ENCODE results near the gene TADA2A.
"Not testable (repeated sequence)": the region's sequence is repeated elsewhere in the genome, so short reads cannot be mapped to it uniquely, and the experiment has no call there.

Gene TADA2A

DNA sequence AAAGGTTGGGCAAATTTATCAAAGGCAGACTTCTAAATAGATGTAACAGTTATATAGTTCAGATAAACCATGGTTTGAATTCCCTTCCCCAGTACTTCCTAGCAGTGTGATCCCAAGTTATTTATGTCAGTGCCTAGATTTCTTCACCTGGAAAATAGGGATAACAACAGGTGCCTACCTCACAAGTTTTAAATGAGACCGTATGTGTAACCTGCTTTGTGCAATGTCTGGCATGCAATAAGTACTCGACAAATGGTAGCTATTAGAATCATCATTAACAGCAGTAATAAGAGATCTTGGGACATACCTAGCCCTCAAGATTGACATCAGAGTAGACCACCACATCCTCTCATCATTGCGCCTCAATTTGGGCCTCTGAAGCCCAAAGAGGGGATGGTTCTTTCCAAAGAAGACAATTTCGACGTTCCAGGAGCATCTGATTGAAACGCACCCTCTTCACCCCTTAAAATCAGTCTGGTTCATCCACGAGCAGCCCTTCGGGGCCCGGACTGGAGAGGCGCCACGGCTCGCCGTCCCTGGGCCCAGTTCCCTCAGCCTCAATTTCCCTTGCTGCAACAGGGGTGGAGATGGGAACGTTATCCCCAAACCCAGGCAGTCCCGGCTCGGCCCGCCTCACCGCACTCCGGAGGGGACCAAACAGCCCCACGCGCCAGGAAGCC lies 591 bp upstream of the TADA2A start:
- Histone ChIP-seq H3K4me3 (ENCODE audit: low read depth, low read length) (peak overlapping the region; percentile 97), H3K36me3 (peaks cover 6% of the 10 kb centered on the region; the same call in 1 of the 2 replicates), H3K4me1 (no peaks in the 10 kb centered on the region), H3K9me3 (no peaks in the 10 kb centered on the region), H3K27me3 (no peaks in the 10 kb centered on the region)
- no peak for DNase-seq
- TF ChIP-seq, protein P1, sequence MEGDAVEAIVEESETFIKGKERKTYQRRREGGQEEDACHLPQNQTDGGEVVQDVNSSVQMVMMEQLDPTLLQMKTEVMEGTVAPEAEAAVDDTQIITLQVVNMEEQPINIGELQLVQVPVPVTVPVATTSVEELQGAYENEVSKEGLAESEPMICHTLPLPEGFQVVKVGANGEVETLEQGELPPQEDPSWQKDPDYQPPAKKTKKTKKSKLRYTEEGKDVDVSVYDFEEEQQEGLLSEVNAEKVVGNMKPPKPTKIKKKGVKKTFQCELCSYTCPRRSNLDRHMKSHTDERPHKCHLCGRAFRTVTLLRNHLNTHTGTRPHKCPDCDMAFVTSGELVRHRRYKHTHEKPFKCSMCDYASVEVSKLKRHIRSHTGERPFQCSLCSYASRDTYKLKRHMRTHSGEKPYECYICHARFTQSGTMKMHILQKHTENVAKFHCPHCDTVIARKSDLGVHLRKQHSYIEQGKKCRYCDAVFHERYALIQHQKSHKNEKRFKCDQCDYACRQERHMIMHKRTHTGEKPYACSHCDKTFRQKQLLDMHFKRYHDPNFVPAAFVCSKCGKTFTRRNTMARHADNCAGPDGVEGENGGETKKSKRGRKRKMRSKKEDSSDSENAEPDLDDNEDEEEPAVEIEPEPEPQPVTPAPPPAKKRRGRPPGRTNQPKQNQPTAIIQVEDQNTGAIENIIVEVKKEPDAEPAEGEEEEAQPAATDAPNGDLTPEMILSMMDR (IDR thresholded peaks at IDR 0.05; ENCODE audit: low read depth, low read length): no peak

DNA sequence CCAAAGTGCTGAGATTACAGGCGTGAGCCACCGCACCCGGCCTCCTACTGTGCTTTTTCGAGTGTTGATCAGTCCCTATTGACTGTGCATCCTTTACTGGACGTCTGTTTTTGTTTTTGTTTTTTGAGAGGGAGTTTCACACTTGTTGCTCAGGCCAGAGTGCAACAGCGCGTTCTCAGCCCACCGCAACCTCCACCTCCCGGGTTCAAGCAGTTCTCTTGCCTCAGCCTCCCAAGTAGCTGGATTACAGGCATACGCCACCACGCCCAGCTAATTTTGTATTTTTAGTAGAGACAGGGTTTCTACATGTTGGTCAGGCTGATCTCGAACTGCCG lies 1.4 kb downstream of the TADA2A start:
- peaks cover 26% of the 10 kb centered on the region for H3K36me3 ChIP-seq
- not testable (repeated sequence) for H3K4me1 ChIP-seq; H3K9me3 ChIP-seq; DNase-seq; H3K4me3 ChIP-seq (ENCODE audit: low read depth, low read length); H3K27me3 ChIP-seq

DNA sequence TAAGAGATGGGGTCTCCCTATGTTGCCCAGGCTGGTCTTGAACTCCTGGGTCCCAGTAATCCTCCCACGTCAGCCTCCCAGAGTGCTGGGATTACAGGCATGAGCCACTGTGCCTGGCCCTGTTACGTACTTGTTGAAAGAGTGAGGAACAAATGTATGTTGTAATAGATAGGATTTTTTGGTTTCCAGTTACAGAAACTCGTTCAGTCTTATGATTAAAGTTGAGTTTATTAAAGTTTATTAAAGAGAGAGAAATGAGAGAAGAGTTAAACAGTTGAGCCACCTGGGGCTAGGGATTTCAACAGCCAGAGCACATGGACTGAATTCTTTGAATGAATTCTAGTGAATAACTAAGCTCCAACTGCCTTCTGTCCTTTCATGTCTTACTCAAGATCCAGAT lies 3.7 kb downstream of the TADA2A start:
- H3K4me3 ChIP-seq (ENCODE audit: low read depth, low read length): no peak overlapping the region
- TF ChIP-seq, protein P1 (IDR thresholded peaks at IDR 0.05; ENCODE audit: low read depth, low read length): no peak
- peaks cover 47% of the 10 kb centered on the region for H3K36me3 ChIP-seq
- no peaks in the 10 kb centered on the region for H3K9me3 ChIP-seq
- H3K4me1 ChIP-seq: no peaks in the 10 kb centered on the region
- no peaks in the 10 kb centered on the region for H3K27me3 ChIP-seq
- DNase-seq: no peak

DNA sequence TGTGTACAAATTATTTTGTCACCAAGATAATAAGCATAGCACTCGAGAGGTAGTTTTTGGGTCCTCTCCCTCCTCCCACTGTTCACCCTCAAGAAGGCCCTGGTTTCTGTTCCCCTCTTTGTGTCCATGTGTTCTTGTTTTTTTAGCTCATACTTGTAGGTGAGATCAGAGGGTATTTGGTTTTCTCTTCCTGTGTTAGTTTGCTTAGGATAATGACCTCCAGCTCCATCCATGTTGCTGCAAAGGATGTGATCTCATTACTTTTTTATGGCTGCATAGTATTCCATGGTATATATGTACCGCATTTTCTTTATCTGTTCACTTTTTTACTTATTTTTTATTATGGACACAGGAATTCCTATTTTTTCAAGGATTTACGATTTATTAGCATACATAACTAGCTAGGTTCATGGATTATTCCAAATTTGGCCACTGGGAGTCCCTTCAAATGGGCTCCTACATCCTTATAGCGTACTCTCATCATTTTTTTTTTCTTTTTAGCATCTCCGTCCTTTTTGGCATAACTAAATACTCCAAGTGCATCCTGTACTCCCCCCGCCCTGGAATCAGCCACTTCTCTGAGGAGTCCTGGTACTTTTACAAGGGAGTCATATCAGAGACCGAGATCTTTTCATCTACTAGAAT lies 7.3 kb downstream of the TADA2A start:
- H3K36me3 ChIP-seq: peaks cover 61% of the 10 kb centered on the region
- H3K4me3 ChIP-seq (ENCODE audit: low read depth, low read length): no peak overlapping the region
- H3K4me1 ChIP-seq: no peaks in the 10 kb centered on the region
- no peak for DNase-seq
- TF ChIP-seq, protein P1 (IDR thresholded peaks at IDR 0.05; ENCODE audit: low read depth, low read length): peak; percentile 33
- H3K9me3 ChIP-seq: no peaks in the 10 kb centered on the region
- H3K27me3 ChIP-seq: no peaks in the 10 kb centered on the region

DNA sequence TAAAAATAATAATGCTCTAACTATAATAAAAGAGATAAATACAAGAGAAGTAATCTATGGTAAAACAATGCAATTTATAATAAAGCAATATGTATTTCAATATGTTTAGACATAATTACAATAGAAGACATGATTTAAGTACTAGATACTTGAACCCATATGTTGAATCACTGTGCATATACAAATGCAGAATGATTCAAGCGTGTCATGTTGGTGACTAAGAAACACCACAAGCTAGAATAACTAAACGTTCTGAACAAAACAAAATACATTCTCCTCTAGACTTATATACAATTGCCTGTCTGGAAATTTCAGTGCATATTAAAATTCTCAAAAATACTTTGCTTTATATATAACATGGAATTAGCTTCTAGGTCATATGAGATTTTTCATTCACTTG lies 11.2 kb downstream of the TADA2A start:
- no peaks in the 10 kb centered on the region for H3K4me1 ChIP-seq
- H3K27me3 ChIP-seq: no peaks in the 10 kb centered on the region
- peaks cover 37% of the 10 kb centered on the region for H3K36me3 ChIP-seq
- H3K4me3 ChIP-seq (ENCODE audit: low read depth, low read length): no peak overlapping the region
- no peak for DNase-seq
- H3K9me3 ChIP-seq: no peaks in the 10 kb centered on the region; the same call in 1 of the 2 replicates
- TF ChIP-seq, protein P1 (IDR thresholded peaks at IDR 0.05; ENCODE audit: low read depth, low read length): no peak

DNA sequence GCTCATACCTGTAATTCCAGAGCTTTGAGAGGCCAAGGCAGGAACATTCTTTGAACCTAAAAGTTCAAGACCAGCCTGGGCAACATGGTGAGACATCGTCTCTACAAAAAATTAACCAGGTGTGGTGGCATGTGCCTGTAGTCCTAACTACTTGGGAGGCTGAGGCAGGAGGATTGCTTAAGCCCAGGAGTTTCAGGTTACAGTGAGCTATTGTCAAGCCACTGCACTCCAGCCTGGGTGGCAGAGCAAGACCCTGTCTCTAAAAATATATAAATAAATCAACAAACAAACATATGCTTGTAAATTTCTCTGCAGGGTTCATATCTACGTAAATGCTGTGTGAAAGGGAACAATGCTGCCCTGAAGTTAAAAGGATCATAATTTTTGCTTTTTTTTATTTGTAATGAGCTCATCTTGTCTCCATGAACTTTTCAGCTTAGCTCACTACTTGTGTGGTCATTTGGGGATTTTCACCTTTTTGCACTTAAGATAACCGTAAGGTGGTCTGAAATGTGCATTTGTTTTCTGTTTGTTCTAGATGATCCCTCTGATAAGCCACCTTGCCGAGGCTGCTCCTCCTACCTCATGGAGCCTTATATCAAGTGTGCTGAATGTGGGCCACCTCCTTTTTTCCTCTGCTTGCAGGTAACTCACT lies 16.4 kb downstream of the TADA2A start:
- no peak overlapping the region for H3K4me3 ChIP-seq (ENCODE audit: low read depth, low read length)
- no peak for DNase-seq
- H3K4me1 ChIP-seq: no peaks in the 10 kb centered on the region
- no peaks in the 10 kb centered on the region for H3K27me3 ChIP-seq
- peaks cover 21% of the 10 kb centered on the region for H3K36me3 ChIP-seq
- H3K9me3 ChIP-seq: no peaks in the 10 kb centered on the region; the same call in 1 of the 2 replicates
- TF ChIP-seq, protein P1 (IDR thresholded peaks at IDR 0.05; ENCODE audit: low read depth, low read length): no peak

Measured in BE2C (cell line).